ENCODE data around the gene MED27.

DNA sequence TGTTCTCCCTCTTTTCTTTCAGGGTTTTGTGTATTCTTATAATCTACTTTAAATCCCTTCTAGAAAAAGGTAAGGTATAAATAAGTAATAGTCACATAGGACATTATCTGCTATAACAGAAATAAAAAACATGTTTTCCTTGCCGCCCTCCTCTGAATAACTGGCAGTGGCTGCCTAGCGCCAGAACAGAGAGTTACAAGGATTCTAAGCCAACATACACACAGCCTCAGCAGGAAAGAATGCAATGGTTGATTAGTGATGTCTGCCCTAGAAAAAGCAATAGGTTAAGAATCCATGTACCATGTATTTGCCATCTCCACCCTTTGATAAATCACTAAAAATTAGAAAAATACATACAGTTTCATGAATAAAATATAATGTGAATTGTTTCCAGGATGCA lies 4.9 kb downstream of the MED27 start:
- TF ChIP-seq POLR2A (conservative IDR thresholded peaks at IDR 0.05) (no peak), GATAD2B (IDR thresholded peaks at IDR 0.05; ENCODE audit: borderline replicate concordance) (no peak), ZNF512 (tag; IDR thresholded peaks at IDR 0.05) (no peak), REST (IDR thresholded peaks at IDR 0.05; ENCODE audit: borderline replicate concordance) (no peak), REST (CRISPR knock-in tag; IDR thresholded peaks at IDR 0.05; ENCODE audit: low read depth) (no peak), MTA1 (IDR thresholded peaks at IDR 0.05; ENCODE audit: borderline replicate concordance) (no peak), ARHGAP35 (IDR thresholded peaks at IDR 0.05; ENCODE audit: partially characterized antibody) (no peak)
- TF ChIP-seq, protein P1, sequence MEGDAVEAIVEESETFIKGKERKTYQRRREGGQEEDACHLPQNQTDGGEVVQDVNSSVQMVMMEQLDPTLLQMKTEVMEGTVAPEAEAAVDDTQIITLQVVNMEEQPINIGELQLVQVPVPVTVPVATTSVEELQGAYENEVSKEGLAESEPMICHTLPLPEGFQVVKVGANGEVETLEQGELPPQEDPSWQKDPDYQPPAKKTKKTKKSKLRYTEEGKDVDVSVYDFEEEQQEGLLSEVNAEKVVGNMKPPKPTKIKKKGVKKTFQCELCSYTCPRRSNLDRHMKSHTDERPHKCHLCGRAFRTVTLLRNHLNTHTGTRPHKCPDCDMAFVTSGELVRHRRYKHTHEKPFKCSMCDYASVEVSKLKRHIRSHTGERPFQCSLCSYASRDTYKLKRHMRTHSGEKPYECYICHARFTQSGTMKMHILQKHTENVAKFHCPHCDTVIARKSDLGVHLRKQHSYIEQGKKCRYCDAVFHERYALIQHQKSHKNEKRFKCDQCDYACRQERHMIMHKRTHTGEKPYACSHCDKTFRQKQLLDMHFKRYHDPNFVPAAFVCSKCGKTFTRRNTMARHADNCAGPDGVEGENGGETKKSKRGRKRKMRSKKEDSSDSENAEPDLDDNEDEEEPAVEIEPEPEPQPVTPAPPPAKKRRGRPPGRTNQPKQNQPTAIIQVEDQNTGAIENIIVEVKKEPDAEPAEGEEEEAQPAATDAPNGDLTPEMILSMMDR (IDR thresholded peaks at IDR 0.05 in 2 of 3, conservative IDR thresholded peaks at IDR 0.05 in 1 of 3; ENCODE audit: insufficient read depth in 2 of 3, low read depth in 1 of 3, low read length in 3 of 3), result no peak

Measured in K562 (cell line).